Kidney (tissue), 14 donors: ENCODE results near the gene PTPRG. TPM values are rescaled to one million over a fixed set of nuclear protein-coding genes. Genes with fewer than 3 reads are reported as not detected.
A peak's percentile ranks its signal among the peaks of the same experiment; 100 is the strongest.

Source experiments
- DNase-seq, 5 donors: peaks; one replicate each; pipeline ENCODE4 v3.0.0-alpha.2; 2013 to 2020
- FAIRE-seq: peaks from 2 replicates; lab custom pipeline; 2012; peaks lifted over from hg19 to GRCh38; lab: Jason Lieb, UNC
- H3K27ac ChIP-seq, 2 donors: one replicate each; pipeline ENCODE4 v1.7.0; 2013; ENCODE audit warnings: low read depth in 2 of 2, low read length in 2 of 2, inconsistent platforms in 1 of 2
- H3K27me3 ChIP-seq: one replicate; pipeline ENCODE4 v1.7.1; 2013; ENCODE audit warnings: low read length, inconsistent platforms; ENCODE audit not compliant: control insufficient read depth, insufficient read depth
- H3K36me3 ChIP-seq, 3 donors: one replicate each; pipeline versions ENCODE4 v1.7.0 to v1.7.1; 2013; ENCODE audit warnings: low read length in 3 of 3, control low read depth in 1 of 3, inconsistent platforms in 1 of 3; ENCODE audit not compliant: insufficient read depth in 3 of 3, control insufficient read depth in 2 of 3
- H3K4me1 ChIP-seq, 3 donors: one replicate each; pipeline versions ENCODE4 v1.7.0 to v1.7.1; 2013; ENCODE audit warnings: low read length in 3 of 3, inconsistent platforms in 1 of 3, low read depth in 1 of 3; ENCODE audit not compliant: control insufficient read depth in 2 of 3, insufficient read depth in 2 of 3
- H3K4me3 ChIP-seq, 3 donors: one replicate each; pipeline versions ENCODE4 v1.7.0 to v1.8.1; 2013; ENCODE audit warnings: low read length in 3 of 3, control low read depth in 1 of 3, inconsistent platforms in 1 of 3
- H3K9ac ChIP-seq, 3 donors: one replicate each; pipeline versions ENCODE4 v1.7.0 to v1.7.1; 2013; ENCODE audit warnings: low read length in 3 of 3, control low read depth in 1 of 3, inconsistent platforms in 1 of 3
- H3K9me3 ChIP-seq, 3 donors: one replicate each; pipeline versions ENCODE4 v1.7.0 to v1.7.1; 2013; ENCODE audit warnings: low read length in 3 of 3, control low read depth in 1 of 3, inconsistent platforms in 1 of 3; ENCODE audit not compliant: control insufficient read depth in 2 of 3, insufficient read depth in 1 of 3
- intact Hi-C: fragments of 100-400 bp; cut with DNase I; formaldehyde crosslinking; loops from one replicate; pipeline ENCODE4 v1.11.1; 2022
- polyA plus RNA-seq: library from polyadenylated mRNA; stranded (reverse); fragments of 350-450 nt; fragmentation: Illumina TruSeq; extraction: RNeasy Lipid Tissue Mini Kit (QIAGEN cat#74804); gene quantifications from one replicate; pipeline ENCODE4 v1.2.3, GENCODE V29; 2014; ENCODE audit warnings: low read depth, low replicate concordance; ENCODE audit not compliant: insufficient read depth
- total RNA-seq: library from RNA; stranded (reverse); fragmentation: NEBNext Ultra II Directional; extraction: Animal tissue kit (Norgen Biotek cat#: 25700); gene quantifications from one replicate; pipeline ENCODE4 v1.2.1, GENCODE V29; 2021
- TF ChIP-seq, protein P1 (sequence below): IDR thresholded peaks from 3 replicates; pipeline ENCODE4 v1.5.1; 2012; ENCODE audit warnings: mild to moderate bottlenecking, moderate library complexity, borderline replicate concordance; ENCODE audit not compliant: insufficient read depth; ENCODE audit errors: extremely low read depth
- donor health status: control.
- donor health status: control.
- donor health status: control.
- donor health status: control.
- donor health status: control.
- donor health status: DM: yes; HTN: yes; CAD: no.
- donor health status: Normal renal cell carcinoma (clear cell type).

PTPRG gene
- total and polyA plus RNA-seq, 2 donors from 2014 or later = 9.2 to 154 TPM

DNA sequence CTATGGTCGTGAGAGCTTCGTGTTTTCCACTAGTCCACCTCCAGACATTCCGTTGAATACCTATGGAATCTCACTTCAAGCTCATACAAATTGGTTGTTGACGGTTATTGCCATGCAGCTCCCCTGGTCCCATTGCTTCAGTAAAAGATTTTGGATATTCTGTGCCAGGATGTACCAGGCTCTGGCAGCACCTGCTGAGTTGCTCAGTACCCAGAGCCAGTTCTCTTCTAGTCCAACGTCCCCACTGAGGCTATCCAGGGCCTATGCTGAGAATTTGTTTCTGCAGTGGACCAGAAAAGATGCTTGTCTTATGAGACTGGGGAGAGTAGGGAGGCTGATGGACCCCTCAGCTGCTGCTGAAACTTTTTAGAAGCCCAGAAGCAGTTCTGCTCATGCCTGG, 533.1 kb downstream of the PTPRG start:
- H3K27ac ChIP-seq = no peak overlapping the region
- intact Hi-C loops = no loop called here
- no peak for FAIRE-seq

DNA sequence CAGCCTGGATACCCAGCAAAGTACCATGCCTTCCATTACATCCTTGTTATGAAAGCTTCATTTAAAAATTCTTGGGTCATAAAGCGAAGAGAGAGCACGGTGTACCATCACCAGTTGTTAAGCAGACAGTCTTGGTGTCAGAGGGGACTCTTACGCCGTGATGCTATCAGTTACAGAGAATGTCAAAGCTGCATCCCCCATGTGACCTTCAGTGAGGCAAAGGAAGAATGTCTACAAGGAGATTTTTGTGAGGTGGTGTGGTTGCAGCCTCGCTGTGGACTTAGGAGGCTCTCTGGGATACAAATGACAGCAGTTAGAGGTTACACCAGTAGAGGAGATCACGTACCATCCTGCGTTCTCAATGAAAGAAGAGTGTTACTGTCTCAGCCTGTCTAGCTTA, 533.7 kb downstream of the PTPRG start:
- intact Hi-C loops = no loop called here
- no peaks in the 10 kb centered on the region for H3K36me3 ChIP-seq
- H3K27ac ChIP-seq = no peak overlapping the region
- no peak overlapping the region for H3K9ac ChIP-seq
- no peaks in the 10 kb centered on the region for H3K27me3 ChIP-seq
- no peaks in the 10 kb centered on the region for H3K9me3 ChIP-seq
- TF ChIP-seq, protein P1, sequence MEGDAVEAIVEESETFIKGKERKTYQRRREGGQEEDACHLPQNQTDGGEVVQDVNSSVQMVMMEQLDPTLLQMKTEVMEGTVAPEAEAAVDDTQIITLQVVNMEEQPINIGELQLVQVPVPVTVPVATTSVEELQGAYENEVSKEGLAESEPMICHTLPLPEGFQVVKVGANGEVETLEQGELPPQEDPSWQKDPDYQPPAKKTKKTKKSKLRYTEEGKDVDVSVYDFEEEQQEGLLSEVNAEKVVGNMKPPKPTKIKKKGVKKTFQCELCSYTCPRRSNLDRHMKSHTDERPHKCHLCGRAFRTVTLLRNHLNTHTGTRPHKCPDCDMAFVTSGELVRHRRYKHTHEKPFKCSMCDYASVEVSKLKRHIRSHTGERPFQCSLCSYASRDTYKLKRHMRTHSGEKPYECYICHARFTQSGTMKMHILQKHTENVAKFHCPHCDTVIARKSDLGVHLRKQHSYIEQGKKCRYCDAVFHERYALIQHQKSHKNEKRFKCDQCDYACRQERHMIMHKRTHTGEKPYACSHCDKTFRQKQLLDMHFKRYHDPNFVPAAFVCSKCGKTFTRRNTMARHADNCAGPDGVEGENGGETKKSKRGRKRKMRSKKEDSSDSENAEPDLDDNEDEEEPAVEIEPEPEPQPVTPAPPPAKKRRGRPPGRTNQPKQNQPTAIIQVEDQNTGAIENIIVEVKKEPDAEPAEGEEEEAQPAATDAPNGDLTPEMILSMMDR = no peak
- DNase-seq (peak in 3 of 5 donors; percentile 16 to 43 (median 29)), FAIRE-seq (no peak)
- H3K4me1 ChIP-seq = no peaks in the 10 kb centered on the region
- no peak overlapping the region for H3K4me3 ChIP-seq

More for the DNA sequence above, 533.1 kb downstream of the PTPRG start:
- Histone ChIP-seq H3K27me3 (no peaks in the 10 kb centered on the region), H3K9ac (no peak overlapping the region), H3K4me3 (no peak overlapping the region), H3K36me3 (no peaks in the 10 kb centered on the region), H3K9me3 (no peaks in the 10 kb centered on the region), H3K4me1 (no peaks in the 10 kb centered on the region)
- TF ChIP-seq, protein P1 = no peak
- no peak for DNase-seq

DNA sequence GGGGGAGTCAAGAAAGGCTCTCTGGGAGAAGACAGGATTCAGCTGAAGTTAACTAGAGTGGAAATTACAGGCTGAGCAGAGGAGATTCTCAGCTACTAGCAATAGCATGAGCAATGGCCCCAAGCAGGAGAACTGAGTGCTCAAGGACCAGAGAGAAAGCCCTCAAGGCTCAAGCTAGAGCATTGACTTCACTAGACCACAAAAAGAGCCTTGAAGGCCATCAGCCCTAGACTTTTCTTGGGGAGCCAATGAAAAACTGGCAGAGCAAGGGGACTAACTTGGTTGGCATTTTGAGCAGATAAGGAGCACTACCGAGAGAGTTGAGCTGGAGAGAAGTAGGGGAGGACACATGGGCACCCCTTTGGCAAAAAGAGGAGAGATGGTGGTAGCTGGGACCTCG, 534.4 kb downstream of the PTPRG start:
- no peaks in the 10 kb centered on the region for H3K4me1 ChIP-seq
- no peaks in the 10 kb centered on the region for H3K27me3 ChIP-seq
- DNase-seq = no peak
- TF ChIP-seq, protein P1 = no peak
- no peaks in the 10 kb centered on the region for H3K9me3 ChIP-seq
- no peak overlapping the region for H3K4me3 ChIP-seq
- no peak for FAIRE-seq
- no peaks in the 10 kb centered on the region for H3K36me3 ChIP-seq
- H3K9ac ChIP-seq = no peak overlapping the region
- intact Hi-C loops = no loop called here
- H3K27ac ChIP-seq = no peak overlapping the region

DNA sequence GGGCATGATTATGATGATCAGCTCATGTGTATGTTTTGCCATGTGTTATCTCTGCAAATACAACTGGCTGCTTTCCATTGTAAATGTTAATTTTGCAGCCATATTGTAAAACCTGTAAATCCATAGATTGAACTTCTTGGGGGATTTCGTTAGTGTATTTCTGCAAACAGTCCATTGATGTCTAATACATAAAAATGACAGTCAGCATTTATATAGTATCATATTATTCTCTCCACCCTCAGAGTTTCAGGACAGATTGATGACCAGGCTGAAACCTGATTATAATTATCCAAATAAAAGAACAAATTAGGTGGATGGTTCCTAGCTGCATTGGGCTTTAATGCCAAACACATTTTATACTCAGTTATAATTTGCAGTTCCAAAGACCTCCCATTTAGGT, 535.1 kb downstream of the PTPRG start:
- H3K4me1 ChIP-seq = no peaks in the 10 kb centered on the region
- intact Hi-C loops = no loop called here
- DNase-seq (no peak), FAIRE-seq (no peak)
- no peaks in the 10 kb centered on the region for H3K36me3 ChIP-seq
- no peak overlapping the region for H3K9ac ChIP-seq
- TF ChIP-seq, protein P1 = no peak
- no peaks in the 10 kb centered on the region for H3K9me3 ChIP-seq
- no peak overlapping the region for H3K27ac ChIP-seq
- H3K27me3 ChIP-seq = no peaks in the 10 kb centered on the region
- H3K4me3 ChIP-seq = no peak overlapping the region
